PC-9 (cell line): ENCODE measurements around the gene C1orf159.

Experiments used
- EZH2 ChIP-seq: fragments of 200-600 bp; sonication (generic); IDR thresholded peaks from 2 replicates; pipeline ENCODE4 v1.8.0; 2017; ENCODE audit warnings: antibody characterized with exemption, low read depth
- TF ChIP-seq, protein P1 (sequence below): fragments of 200-600 bp; sonication (generic); conservative IDR thresholded peaks from 2 replicates; pipeline ENCODE4 v1.6.1; 2017; ENCODE audit warnings: mixed run types, antibody characterized with exemption, mild to moderate bottlenecking, moderate library complexity

DNA sequence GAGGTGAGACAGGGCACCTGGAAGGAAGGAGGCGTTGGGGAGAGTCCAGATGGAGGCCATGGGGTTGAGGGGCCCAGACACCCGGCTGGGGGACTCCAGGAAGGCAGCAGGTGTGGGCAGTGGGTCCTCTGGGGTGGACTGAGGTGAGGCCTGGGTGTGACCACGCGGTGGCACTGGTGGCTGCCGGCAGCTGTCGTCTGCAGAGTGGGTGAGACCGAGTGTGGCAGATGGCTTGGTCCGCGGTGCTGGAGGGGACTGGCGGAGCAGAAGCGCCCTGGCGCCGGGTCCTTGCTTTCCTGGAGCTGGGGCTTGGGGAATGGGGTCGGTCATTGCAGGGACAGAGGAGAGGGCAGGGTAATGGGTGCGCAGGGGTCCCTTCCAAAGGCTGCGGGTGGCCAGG, 83.5 kb downstream of the C1orf159 start:
- TF ChIP-seq, protein P1, sequence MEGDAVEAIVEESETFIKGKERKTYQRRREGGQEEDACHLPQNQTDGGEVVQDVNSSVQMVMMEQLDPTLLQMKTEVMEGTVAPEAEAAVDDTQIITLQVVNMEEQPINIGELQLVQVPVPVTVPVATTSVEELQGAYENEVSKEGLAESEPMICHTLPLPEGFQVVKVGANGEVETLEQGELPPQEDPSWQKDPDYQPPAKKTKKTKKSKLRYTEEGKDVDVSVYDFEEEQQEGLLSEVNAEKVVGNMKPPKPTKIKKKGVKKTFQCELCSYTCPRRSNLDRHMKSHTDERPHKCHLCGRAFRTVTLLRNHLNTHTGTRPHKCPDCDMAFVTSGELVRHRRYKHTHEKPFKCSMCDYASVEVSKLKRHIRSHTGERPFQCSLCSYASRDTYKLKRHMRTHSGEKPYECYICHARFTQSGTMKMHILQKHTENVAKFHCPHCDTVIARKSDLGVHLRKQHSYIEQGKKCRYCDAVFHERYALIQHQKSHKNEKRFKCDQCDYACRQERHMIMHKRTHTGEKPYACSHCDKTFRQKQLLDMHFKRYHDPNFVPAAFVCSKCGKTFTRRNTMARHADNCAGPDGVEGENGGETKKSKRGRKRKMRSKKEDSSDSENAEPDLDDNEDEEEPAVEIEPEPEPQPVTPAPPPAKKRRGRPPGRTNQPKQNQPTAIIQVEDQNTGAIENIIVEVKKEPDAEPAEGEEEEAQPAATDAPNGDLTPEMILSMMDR = no peak
- no peak for TF ChIP-seq EZH2
